Fibroblast of mammary gland (primary cell): ENCODE measurements around the gene SLC37A1.

Source experiments
- DNase-seq: peaks from one replicate; pipeline ENCODE4 v3.0.0-alpha.2; 2010; ENCODE audit warnings: low read depth
- H3K4me3 ChIP-seq: 2 replicates; pipeline ENCODE4 v1.5.1; 2011; ENCODE audit warnings: low read depth, mild to moderate bottlenecking, low read length, moderate library complexity; ENCODE audit not compliant: control insufficient read depth
- CTCF ChIP-seq: conservative IDR thresholded peaks from 2 replicates; pipeline ENCODE4 v1.5.1; 2011; ENCODE audit warnings: low read depth, low read length, inconsistent platforms; ENCODE audit not compliant: control insufficient read depth, insufficient read depth

The SLC37A1 gene

GRCh38 chr21:42545745-42546144 is 32.1 kb downstream of the SLC37A1 start:
- DNase-seq, result no peak
- no peak overlapping the region for H3K4me3 ChIP-seq
- no peak for TF ChIP-seq CTCF

- H3K4me3 ChIP-seq, result no peak overlapping the region
- TF ChIP-seq CTCF, result no peak
These were observed 32.8 kb downstream of the SLC37A1 start for GRCh38 chr21:42546433-42546832.

GRCh38 chr21:42547001-42547905 is 33.6 kb downstream of the SLC37A1 start:
- DNase-seq, result no peak
- TF ChIP-seq CTCF, result no peak
- H3K4me3 ChIP-seq, result no peak overlapping the region

More at GRCh38 chr21:42546433-42546832, 32.8 kb downstream of the SLC37A1 start:
- DNase-seq, result no peak

- H3K4me3 ChIP-seq, result no peak overlapping the region
- DNase-seq, result no peak
- no peak for TF ChIP-seq CTCF
These were observed 34.3 kb downstream of the SLC37A1 start for GRCh38 chr21:42547906-42548365.

- no peak for DNase-seq
These were observed 35.2 kb downstream of the SLC37A1 start for GRCh38 chr21:42548687-42549406.

GRCh38 chr21:42550817-42551216 is 37.2 kb downstream of the SLC37A1 start:
- H3K4me3 ChIP-seq, result no peak overlapping the region
- TF ChIP-seq CTCF, result no peak
- DNase-seq, result no peak

More at GRCh38 chr21:42548687-42549406, 35.2 kb downstream of the SLC37A1 start:
- no peak overlapping the region for H3K4me3 ChIP-seq
- no peak for TF ChIP-seq CTCF
